Left lung (tissue), 10 donors: ENCODE results near the gene CNTD1. TPM values are rescaled to one million over a fixed set of nuclear protein-coding genes. Genes with fewer than 3 reads are reported as not detected.

Experiments used
- ATAC-seq: fragments of 200-7000 bp; cut with Tn5 transposase; one replicate; pipeline ENCODE4 v1.9.1; 2020; ENCODE audit warnings: moderate library complexity
- DNase-seq, 4 donors: peaks; one replicate each; pipeline ENCODE4 v3.0.0-alpha.2; 2013 to 2020
- H3K27ac ChIP-seq, 2 donors: fragments of 200-600 bp; sonication (generic) in 1 of 2; one replicate each; pipeline versions ENCODE4 v1.5.0 to v1.8.0; 2020 to 2021
- H3K27me3 ChIP-seq, 2 donors: fragments of 200-600 bp; sonication (generic) in 1 of 2; one replicate each; pipeline versions ENCODE4 v1.5.0 to v1.8.0; 2020 to 2021
- H3K36me3 ChIP-seq, 2 donors: fragments of 200-600 bp; sonication (generic) in 1 of 2; one replicate each; pipeline versions ENCODE4 v1.5.0 to v1.8.0; 2020 to 2021
- H3K4me1 ChIP-seq, 2 donors: fragments of 200-600 bp; one replicate each; pipeline ENCODE4 v1.8.0; 2021
- H3K4me3 ChIP-seq, 2 donors: fragments of 200-600 bp; sonication (generic) in 1 of 2; one replicate each; pipeline versions ENCODE4 v1.5.0 to v1.8.0; 2020 to 2021; ENCODE audit warnings: mild to moderate bottlenecking in 1 of 2
- H3K9me3 ChIP-seq, 2 donors: fragments of 200-600 bp; sonication (generic) in 1 of 2; one replicate each; pipeline versions ENCODE4 v1.5.0 to v1.8.0; 2020 to 2021
- CTCF ChIP-seq, 2 donors: fragments of 200-600 bp; sonication (generic) in 1 of 2; IDR thresholded peaks; one replicate each; pipeline versions ENCODE4 v1.5.0 to v1.8.0; 2021; ENCODE audit warnings: antibody characterized with exemption in 2 of 2
- intact Hi-C, 2 donors: fragments of 100-400 bp; cut with DNase I; formaldehyde crosslinking; loops; one replicate each; pipeline versions ENCODE4 v1.11.2 to v1.14.2; 2022
- polyA plus RNA-seq, 6 donors: library from polyadenylated mRNA; unstranded; fragments of 120-200 nt; gene quantifications; one replicate each; pipeline ENCODE4 v1.2.1, GENCODE V29; 2013; ENCODE audit not compliant: insufficient read length in 6 of 6
- total RNA-seq, 2 donors: library from RNA; stranded (reverse); fragmentation: NEBNext Ultra II Directional; extraction: Animal tissue kit (Norgen Biotek cat#: 25700); gene quantifications; one replicate each; pipeline ENCODE4 v1.2.1, GENCODE V29; 2021
- donor health status: DM: no; HTN: yes; CAD: no.
- donor health status: DM: no; HTN: no; CAD: no.

The CNTD1 gene
- total and polyA plus RNA-seq, 8 donors, result 1.5 to 3.4 (median 2.6) TPM; not detected in 1

GRCh38 chr17:42779936-42780850 is 18.5 kb upstream of the CNTD1 start, which contains the start of gene WNK4:
WNK4 (plus strand) TSS chr17:42780610; CDS start chr17:42780699, 89 bp downstream.
- intact Hi-C loops, result no loop called here
- DNase-seq, result peak in 1 of 4 donors; percentile 78
- no peak for TF ChIP-seq CTCF (IDR thresholded peaks at IDR 0.05)
- peak within 1 kb of the TSS in 1 of 2 donors; percentile 5 for H3K4me3 ChIP-seq
- no peak within 1 kb of the TSS for H3K27ac ChIP-seq
- H3K9me3 ChIP-seq, result no peaks in the 10 kb centered on the region
- H3K27me3 ChIP-seq, result peaks cover 47 to 56% of the 10 kb centered on the region in 2 donors
- H3K4me1 ChIP-seq, result peaks cover 6 to 26% of the 10 kb centered on the region in 2 donors
- ATAC-seq, result peak; percentile 47
- peaks cover 0 to 48% of the 10 kb centered on the region in 2 donors for H3K36me3 ChIP-seq

GRCh38 chr17:42780851-42781638 is 17.6 kb upstream of the CNTD1 start:
- Histone ChIP-seq H3K4me1 (peaks cover 6 to 27% of the 10 kb centered on the region in 2 donors), H3K9me3 (no peaks in the 10 kb centered on the region), H3K27ac (no peak overlapping the region), H3K36me3 (peaks cover 0 to 39% of the 10 kb centered on the region in 2 donors), H3K4me3 (peak overlapping the region in 1 of 2 donors; percentile 5), H3K27me3 (peaks cover 55 to 64% of the 10 kb centered on the region in 2 donors)
- DNase-seq, result no peak
- no peak for TF ChIP-seq CTCF (IDR thresholded peaks at IDR 0.05)
- intact Hi-C loops, result no loop called here
- ATAC-seq, result peak; percentile 10

- DNase-seq (no peak), ATAC-seq (no peak)
- no peak for TF ChIP-seq CTCF (IDR thresholded peaks at IDR 0.05)
- Histone ChIP-seq H3K27me3 (peaks cover 62 to 71% of the 10 kb centered on the region in 2 donors), H3K4me1 (peaks cover 6 to 27% of the 10 kb centered on the region in 2 donors), H3K9me3 (no peaks in the 10 kb centered on the region), H3K27ac (no peak overlapping the region), H3K36me3 (peaks cover 0 to 33% of the 10 kb centered on the region in 2 donors), H3K4me3 (no peak overlapping the region)
- intact Hi-C loops, result no loop called here
These were observed 17.0 kb upstream of the CNTD1 start for GRCh38 chr17:42781639-42782165.

GRCh38 chr17:42782166-42783061 is 16.2 kb upstream of the CNTD1 start:
- no peak overlapping the region for H3K4me3 ChIP-seq
- H3K36me3 ChIP-seq, result peaks cover 0 to 25% of the 10 kb centered on the region in 2 donors
- peaks cover 6 to 27% of the 10 kb centered on the region in 2 donors for H3K4me1 ChIP-seq
- DNase-seq, result no peak
- no peak overlapping the region for H3K27ac ChIP-seq
- intact Hi-C loops, result no loop called here
- no peaks in the 10 kb centered on the region for H3K9me3 ChIP-seq
- ATAC-seq, result no peak
- TF ChIP-seq CTCF (IDR thresholded peaks at IDR 0.05), result no peak
- H3K27me3 ChIP-seq, result peaks cover 63 to 78% of the 10 kb centered on the region in 2 donors
